NCI-H2107 treated with DMSO at 0.1 percent for 48 hours (cell line): ENCODE data around the gene PEA15.

ENCODE experiments used
- DNase-seq: peaks from one replicate; lab custom pipeline; 2025; ENCODE audit not compliant: unreplicated experiment; lab: John Stamatoyannopoulos, UW

PEA15 gene

GRCh38 chr1:160178731-160179130 is 26.5 kb upstream of the PEA15 start:
- DNase-seq: no peak

GRCh38 chr1:160179336-160179735 is 25.8 kb upstream of the PEA15 start:
- no peak for DNase-seq

DNA sequence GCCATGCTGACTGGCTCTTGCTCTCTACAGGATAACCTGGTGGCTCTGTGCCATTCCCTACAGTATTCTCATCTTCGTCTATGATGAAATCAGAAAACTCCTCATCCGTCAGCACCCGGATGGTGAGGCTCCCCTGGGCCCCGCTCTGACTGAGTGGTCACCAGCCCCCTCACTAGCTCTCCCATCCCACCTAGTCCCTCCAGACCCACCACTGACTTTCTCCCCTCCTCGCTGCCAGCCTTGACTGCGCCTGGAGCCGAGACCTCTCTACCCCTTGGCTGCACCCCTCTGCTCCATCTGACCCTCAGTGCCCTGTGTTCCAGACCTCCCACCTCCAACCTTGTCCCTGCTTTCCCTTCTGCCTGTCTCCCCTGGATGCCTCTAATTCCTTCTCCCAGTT is 18.9 kb upstream of the PEA15 start:
- DNase-seq: no peak

DNA sequence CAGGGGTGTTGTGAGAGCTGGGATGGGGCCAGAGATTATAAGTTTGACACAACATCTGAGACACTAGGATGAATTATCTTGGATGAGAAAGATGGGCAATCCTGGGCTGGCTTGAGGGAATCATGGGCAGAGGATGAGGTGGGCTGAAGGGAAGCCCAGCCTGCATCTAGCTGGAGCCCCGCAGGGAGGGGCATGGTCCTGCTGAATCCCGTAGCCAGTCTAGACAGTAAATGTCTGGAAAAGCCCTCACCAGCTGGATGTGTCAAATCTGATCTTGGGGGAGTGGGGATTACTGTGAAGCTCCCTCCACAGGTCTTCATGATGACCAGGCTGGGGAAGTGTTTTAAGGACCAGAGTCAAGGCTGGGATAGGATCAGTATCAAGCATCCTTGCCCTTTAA is 18.5 kb upstream of the PEA15 start:
- DNase-seq: no peak

DNA sequence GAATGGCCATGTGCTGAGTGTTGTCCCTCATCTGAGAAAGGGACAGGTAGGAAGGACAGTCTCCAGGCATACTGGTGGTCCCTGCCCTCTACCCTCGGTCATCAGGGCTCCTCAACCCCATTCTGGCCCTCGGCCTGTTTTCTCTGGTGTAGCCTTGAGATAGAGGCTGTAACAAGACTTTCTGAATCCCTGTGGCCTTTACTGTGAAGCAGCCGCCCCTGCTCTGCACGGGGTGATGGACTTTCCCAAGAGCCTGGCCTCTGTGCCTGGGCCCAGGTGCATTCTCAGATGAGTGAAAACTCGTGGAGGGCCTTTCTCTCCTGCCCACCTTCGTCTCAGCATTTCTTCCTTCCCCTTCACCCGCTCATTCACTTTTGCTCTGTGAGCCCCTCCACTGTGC is 17.8 kb upstream of the PEA15 start:
- DNase-seq: no peak

GRCh38 chr1:160188341-160188740 is 16.8 kb upstream of the PEA15 start:
- DNase-seq: no peak

- no peak for DNase-seq
Observed at GRCh38 chr1:160189649-160190625, 15.2 kb upstream of the PEA15 start, which contains the start of gene CASQ1. Gene CASQ1, plus strand, starts transcription at chr1:160190575. Its CDS starts 177 bp downstream, at chr1:160190752.

- DNase-seq: no peak
Observed at GRCh38 chr1:160191756-160192155, 13.4 kb upstream of the PEA15 start.

- DNase-seq: no peak
Observed at GRCh38 chr1:160192234-160192633, 12.9 kb upstream of the PEA15 start.

DNA sequence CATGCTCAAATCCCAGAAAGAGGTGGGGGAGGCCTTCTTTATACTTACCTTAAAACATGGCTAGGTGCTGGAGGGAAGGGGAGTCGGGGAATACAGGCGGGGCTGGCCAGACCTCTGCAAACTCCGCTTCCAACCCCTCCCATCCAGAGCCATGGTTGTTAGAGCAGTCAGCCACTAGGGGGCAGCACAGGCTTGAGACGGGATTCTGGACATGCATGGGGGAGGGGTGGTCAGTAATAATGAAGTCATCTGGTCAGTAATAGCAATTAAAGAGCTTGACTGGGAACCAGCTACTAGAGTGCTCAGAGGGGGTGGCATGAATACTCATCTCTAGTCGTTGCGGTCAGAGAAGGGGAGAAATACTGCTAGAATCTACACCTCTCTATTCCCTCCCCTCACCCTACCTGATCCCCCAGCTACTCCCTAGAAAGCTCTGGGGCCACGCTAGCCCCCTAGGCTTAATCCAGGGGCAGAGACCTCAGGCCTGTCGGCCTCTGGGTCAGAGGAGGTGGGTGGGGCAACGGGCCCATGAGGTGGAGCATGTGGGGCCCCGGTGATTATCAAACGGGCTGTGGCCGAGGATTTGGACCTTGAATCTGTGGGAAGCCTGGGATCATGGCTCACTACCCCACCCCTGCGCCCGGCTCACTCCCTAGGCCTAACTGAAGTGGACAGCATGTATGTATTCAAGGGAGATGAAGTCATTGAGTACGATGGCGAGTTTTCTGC is 11.9 kb upstream of the PEA15 start:
- DNase-seq: peak; percentile 72

DNA sequence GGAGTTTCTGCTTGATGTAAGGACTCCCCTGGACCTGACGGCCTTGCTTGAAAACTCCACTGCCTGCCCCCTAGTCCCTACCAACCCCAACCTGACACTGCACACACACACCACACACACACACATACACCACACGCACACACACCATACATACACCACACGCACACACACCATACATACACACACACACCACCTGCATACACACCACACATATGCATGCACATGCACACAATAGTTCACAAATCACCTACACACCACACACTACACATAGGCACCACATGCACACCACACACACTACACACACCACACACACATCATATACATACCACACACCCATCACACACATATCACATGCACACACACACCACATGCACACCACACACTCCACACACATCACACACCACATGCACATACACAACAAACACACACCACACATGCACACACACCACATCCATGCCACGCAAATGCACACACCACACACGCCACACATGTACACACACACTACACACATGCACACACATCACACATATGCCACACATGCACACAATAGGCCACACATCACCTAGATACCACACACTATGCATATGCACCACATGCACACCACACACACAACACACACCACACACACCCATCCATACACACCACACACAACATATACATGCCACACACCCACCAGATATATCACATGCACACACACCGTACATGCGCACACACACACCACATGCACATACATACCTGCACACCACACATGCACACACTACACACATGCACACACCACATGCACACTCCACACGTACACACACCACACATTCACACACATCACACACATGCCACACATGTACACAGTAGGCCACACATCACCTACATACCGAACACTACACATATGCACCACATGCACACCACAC is 11.1 kb upstream of the PEA15 start:
- DNase-seq: no peak

- no peak for DNase-seq
Observed at GRCh38 chr1:160194737-160195059, 10.5 kb upstream of the PEA15 start.

DNA sequence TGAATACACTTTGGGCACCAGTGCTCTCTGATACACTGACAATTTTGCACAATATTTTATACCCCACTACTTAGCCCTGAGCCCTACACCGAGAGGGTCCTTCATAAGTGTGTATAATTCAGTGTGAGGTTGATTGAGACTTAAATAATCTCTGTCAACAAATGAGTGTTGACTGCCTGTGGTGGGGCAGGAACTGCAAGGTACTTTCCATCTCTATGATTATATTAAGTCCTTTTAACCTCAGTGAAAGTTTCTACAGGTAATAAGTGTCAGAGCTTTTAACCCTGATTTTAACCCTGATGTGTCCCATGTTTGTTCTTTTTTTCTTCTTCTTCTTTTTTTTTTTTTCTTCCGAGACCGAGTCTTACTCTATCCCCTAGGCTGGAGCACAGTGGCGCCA is 9.0 kb upstream of the PEA15 start:
- DNase-seq: no peak

DNA sequence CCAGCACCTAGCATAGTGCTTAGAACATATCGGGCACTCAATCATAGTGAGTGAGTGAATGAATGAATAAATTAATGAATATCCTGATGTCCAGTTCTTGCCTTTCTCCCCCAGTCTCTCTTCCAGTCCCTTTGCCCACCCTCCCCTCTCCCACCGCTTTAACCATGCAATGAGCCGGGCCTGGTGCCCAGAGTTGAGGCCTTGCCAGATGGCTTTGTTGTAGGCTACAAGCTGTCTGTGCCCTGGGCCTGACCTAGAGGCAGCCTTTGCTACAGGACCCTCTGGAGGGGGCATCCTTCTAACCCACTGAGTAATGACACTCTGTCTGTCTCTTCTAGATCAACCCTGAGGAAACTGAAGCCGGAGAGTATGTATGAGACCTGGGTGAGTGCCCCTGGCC is 8.0 kb upstream of the PEA15 start:
- no peak for DNase-seq

- no peak for DNase-seq
Observed at GRCh38 chr1:160200786-160201185, 4.4 kb upstream of the PEA15 start.

GRCh38 chr1:160204526-160205241 is 500 bp upstream of the PEA15 start:
- DNase-seq: no peak

- DNase-seq: no peak
Observed at GRCh38 chr1:160206036-160206389, 829 bp downstream of the PEA15 start.

- DNase-seq: no peak
Observed at GRCh38 chr1:160206421-160207117, 1.4 kb downstream of the PEA15 start.

- no peak for DNase-seq
Observed at GRCh38 chr1:160207118-160207650, 2.0 kb downstream of the PEA15 start.
